ENCODE data around the gene NDP. TPM values are rescaled to one million over a fixed set of nuclear protein-coding genes. Genes with fewer than 3 reads are reported as not detected.

NDP gene
- total RNA-seq, 1 donor from 2014 or later: 0.30 TPM

- ATAC-seq (no peak), DNase-seq (no peak)
- Histone ChIP-seq H3K4me3 (no peak overlapping the region), H3K27me3 (ENCODE audit: low read depth) (no peaks in the 10 kb centered on the region), H3K4me1 (no peaks in the 10 kb centered on the region), H3K9me3 (no peaks in the 10 kb centered on the region), H3K27ac (no peak overlapping the region), H3K36me3 (no peaks in the 10 kb centered on the region)
- intact Hi-C loops (cut with DNase I): no loop called here
- no peak for TF ChIP-seq CTCF (IDR thresholded peaks at IDR 0.05)
These were observed 12.3 kb upstream of the NDP start for GRCh38 chrX:43985511-43985910.

GRCh38 chrX:43978226-43978625 lies 5.0 kb upstream of the NDP start:
- intact Hi-C loops (cut with DNase I): no loop called here
- TF ChIP-seq CTCF (IDR thresholded peaks at IDR 0.05): no peak
- no peak overlapping the region for H3K27ac ChIP-seq
- no peaks in the 10 kb centered on the region for H3K4me1 ChIP-seq
- H3K36me3 ChIP-seq: no peaks in the 10 kb centered on the region
- no peak for ATAC-seq
- H3K27me3 ChIP-seq (ENCODE audit: low read depth): no peaks in the 10 kb centered on the region
- no peaks in the 10 kb centered on the region for H3K9me3 ChIP-seq
- H3K4me3 ChIP-seq: no peak overlapping the region
- DNase-seq: no peak

- H3K27me3 ChIP-seq (ENCODE audit: low read depth): no peaks in the 10 kb centered on the region
These were observed 3.0 kb upstream of the NDP start for GRCh38 chrX:43976205-43976604.

GRCh38 chrX:43975796-43976195 lies 2.6 kb upstream of the NDP start:
- Histone ChIP-seq H3K9me3 (no peaks in the 10 kb centered on the region), H3K27ac (no peak overlapping the region), H3K4me3 (no peak overlapping the region), H3K27me3 (ENCODE audit: low read depth) (no peaks in the 10 kb centered on the region), H3K36me3 (no peaks in the 10 kb centered on the region), H3K4me1 (no peaks in the 10 kb centered on the region)
- ATAC-seq: no peak
- intact Hi-C loops (cut with DNase I): no loop called here
- TF ChIP-seq CTCF (IDR thresholded peaks at IDR 0.05): no peak
- DNase-seq: no peak

More at GRCh38 chrX:43976205-43976604, 3.0 kb upstream of the NDP start:
- TF ChIP-seq CTCF (IDR thresholded peaks at IDR 0.05): no peak
- H3K4me1 ChIP-seq: no peaks in the 10 kb centered on the region
- intact Hi-C loops (cut with DNase I): no loop called here
- ATAC-seq (no peak), DNase-seq (no peak)
- H3K9me3 ChIP-seq: no peaks in the 10 kb centered on the region
- H3K36me3 ChIP-seq: no peaks in the 10 kb centered on the region
- no peak overlapping the region for H3K4me3 ChIP-seq
- H3K27ac ChIP-seq: no peak overlapping the region

- Histone ChIP-seq H3K4me1 (no peaks in the 10 kb centered on the region), H3K27me3 (ENCODE audit: low read depth) (no peaks in the 10 kb centered on the region), H3K27ac (no peak overlapping the region), H3K9me3 (no peaks in the 10 kb centered on the region), H3K4me3 (no peak overlapping the region), H3K36me3 (no peaks in the 10 kb centered on the region)
- TF ChIP-seq CTCF (IDR thresholded peaks at IDR 0.05): no peak
- no peak for ATAC-seq
- intact Hi-C loops (cut with DNase I): no loop called here
- DNase-seq: no peak
These were observed 1.7 kb upstream of the NDP start for GRCh38 chrX:43974741-43975465.
